H1 (cell line): ENCODE measurements around the gene PABPC1L.
A peak's percentile ranks its signal among the peaks of the same experiment; 100 is the strongest.

ENCODE experiments used
- ATF3 ChIP-seq: IDR thresholded peaks from 2 replicates; pipeline ENCODE4 v1.6.1; 2011; ENCODE audit warnings: low read depth, mild to moderate bottlenecking, low read length; ENCODE audit not compliant: insufficient read depth
- CREB1 ChIP-seq: IDR thresholded peaks from 2 replicates; pipeline ENCODE4 v1.6.1; 2012; ENCODE audit warnings: inconsistent platforms
- CTCF ChIP-seq, 3 experiments: IDR thresholded peaks; 1 replicate in 2 of 3; 2 replicates in 1 of 3; pipeline versions ENCODE4 v1.5.1 to v1.6.1; 2011; ENCODE audit warnings: low read length in 3 of 3, mild to moderate bottlenecking in 3 of 3, inconsistent platforms in 2 of 3, low read depth in 1 of 3, moderate library complexity in 1 of 3; ENCODE audit not compliant: insufficient read depth in 1 of 3; ENCODE audit errors: control extremely low read depth in 1 of 3
- JUN ChIP-seq: IDR thresholded peaks from 2 replicates; pipeline ENCODE4 v1.6.1; 2011; ENCODE audit warnings: low read depth, mild to moderate bottlenecking, improper control_type of control experiment, low read length
- NANOG ChIP-seq: IDR thresholded peaks from 2 replicates; pipeline ENCODE4 v1.6.1; 2011; ENCODE audit warnings: low read length, low read depth, mild to moderate bottlenecking, inconsistent platforms; ENCODE audit not compliant: insufficient read depth, poor library complexity, severe bottlenecking
- NRF1 ChIP-seq: IDR thresholded peaks from 2 replicates; pipeline ENCODE4 v1.6.1; 2011; ENCODE audit warnings: mild to moderate bottlenecking, low read depth, low read length, improper control_type of control experiment
- PHF8 ChIP-seq: fragments of 200-600 bp; sonication (generic); conservative IDR thresholded peaks from 2 replicates; pipeline ENCODE4 v1.7.1; 2012; ENCODE audit warnings: low read depth, mild to moderate bottlenecking, inconsistent platforms, low read length, moderate library complexity
- POLR2A ChIP-seq, 2 experiments: IDR thresholded peaks; 1 replicate in 1 of 2; 2 replicates in 1 of 2; pipeline ENCODE4 v1.6.1; 2011; ENCODE audit warnings: low read depth in 2 of 2, low read length in 2 of 2, mild to moderate bottlenecking in 2 of 2; ENCODE audit errors: control extremely low read depth in 1 of 2
- RAD21 ChIP-seq, 2 experiments: IDR thresholded peaks in 1 of 2; conservative IDR thresholded peaks in 1 of 2; 2 replicates each; pipeline ENCODE4 v1.6.1; 2011; ENCODE audit warnings: low read depth in 2 of 2, low read length in 2 of 2, improper control_type of control experiment in 1 of 2, inconsistent platforms in 1 of 2, mild to moderate bottlenecking in 1 of 2, moderate library complexity in 1 of 2
- SIX5 ChIP-seq: IDR thresholded peaks from 2 replicates; pipeline ENCODE4 v1.6.1; 2011; ENCODE audit warnings: mild to moderate bottlenecking, low read depth, low read length

- TF ChIP-seq ATF3 (peak; percentile 65; the same call in 1 of the 2 replicates), RAD21 (IDR thresholded peaks at IDR 0.05 in 1 of 2, conservative IDR thresholded peaks at IDR 0.05 in 1 of 2; ENCODE audit: low read depth in 2 of 2, low read length in 2 of 2) (peak in 1 of 2 experiments; percentile 32; a peak in 2 of 4 replicates), NRF1 (no peak), JUN (0 out of 2 replicates have a peak, but pooled peaks have one; percentile 18), CREB1 (peak; percentile 87), POLR2A (IDR thresholded peaks at IDR 0.05; ENCODE audit: control extremely low read depth in 1 of 2, low read depth in 2 of 2, low read length in 2 of 2) (peak in 1 of 2 experiments; percentile 50; a peak in 2 of 3 replicates), SIX5 (no peak), CTCF (IDR thresholded peaks at IDR 0.05; ENCODE audit: control extremely low read depth in 1 of 3, insufficient read depth in 1 of 3, low read depth in 1 of 3, low read length in 3 of 3) (peak; percentile 37 to 58 (median 44)), PHF8 (peak; percentile 83; the same call in 1 of the 2 replicates), NANOG (no peak)
Observed at GRCh38 chr20:44966030-44966961, 56.4 kb downstream of the PABPC1L start, which contains the start of gene STK4.
